Urinary bladder (tissue), 4 donors: Measurements from ENCODE around the gene SLC46A3. TPM values are rescaled to one million over a fixed set of nuclear protein-coding genes. Genes with fewer than 3 reads are reported as not detected.

Experiments used
- DNase-seq: peaks from one replicate; pipeline ENCODE4 v3.0.0-alpha.2; 2015; ENCODE audit errors: extremely low spot score
- H3K27ac ChIP-seq: one replicate; pipeline ENCODE4 v1.5.1; 2013; ENCODE audit warnings: low read depth, mild to moderate bottlenecking, moderate library complexity
- H3K36me3 ChIP-seq: one replicate; pipeline ENCODE4 v1.6.1; 2013; ENCODE audit warnings: mild to moderate bottlenecking, moderate library complexity; ENCODE audit not compliant: insufficient read depth
- H3K4me1 ChIP-seq: one replicate; pipeline ENCODE4 v1.6.1; 2013; ENCODE audit warnings: mild to moderate bottlenecking, moderate library complexity; ENCODE audit not compliant: insufficient read depth
- H3K4me3 ChIP-seq: one replicate; pipeline ENCODE4 v1.5.1; 2013; ENCODE audit warnings: low read depth, low read length
- WGBS: extraction: QIAGEN DNeasy Blood & Tissue Kit; methylation state at CpG from one replicate; pipeline ENCODE4 v1.1.7; 2013; 5-methylcytosine and 5-hydroxymethylcytosine counted together
- polyA plus RNA-seq: library from polyadenylated mRNA; stranded (reverse); fragments of 200-250 nt; gene quantifications from one replicate; pipeline ENCODE4 v1.2.3, GENCODE V29; 2013
- total RNA-seq: library from RNA; depleted of rRNA; stranded (reverse); fragments of >200 nt; gene quantifications from one replicate; pipeline ENCODE4 v1.2.3, GENCODE V29; 2014
- donor health status: healthy with polysubstance abuse.
- donor health status: healthy.

Gene SLC46A3
- total RNA-seq (6.5 TPM), polyA plus RNA-seq (11.3 TPM)

GRCh38 chr13:28718543-28719226 lies at the start of gene SLC46A3:
Gene SLC46A3, minus strand, starts transcription at chr13:28718970. Its CDS starts 972 bp downstream, at chr13:28717998.
- Histone ChIP-seq H3K4me1 (no peaks in the 10 kb centered on the region), H3K27ac (peak within 1 kb of the TSS; percentile 79), H3K4me3 (peak within 1 kb of the TSS; percentile 60), H3K36me3 (peaks cover 1% of the 10 kb centered on the region)
- peak; percentile 80 for DNase-seq
- WGBS = under 1% methylated on average over 78 of the region's 78 CpGs

- H3K27ac ChIP-seq = no peak overlapping the region
- no peaks in the 10 kb centered on the region for H3K36me3 ChIP-seq
- DNase-seq = no peak
- 87% methylated on average over 4 of the region's 4 CpGs for WGBS
- H3K4me1 ChIP-seq = no peaks in the 10 kb centered on the region
- no peak overlapping the region for H3K4me3 ChIP-seq
Observed at GRCh38 chr13:28763887-28764286, 45.1 kb upstream of the SLC46A3 start.

- H3K36me3 ChIP-seq = no peaks in the 10 kb centered on the region
- 61% methylated on average over 4 of the region's 4 CpGs for WGBS
- H3K4me1 ChIP-seq = no peaks in the 10 kb centered on the region
- no peak overlapping the region for H3K4me3 ChIP-seq
- no peak for DNase-seq
- H3K27ac ChIP-seq = no peak overlapping the region
Observed at GRCh38 chr13:28761586-28761985, 42.8 kb upstream of the SLC46A3 start.

- H3K27ac ChIP-seq = no peak overlapping the region
- DNase-seq = no peak
- no peak overlapping the region for H3K4me3 ChIP-seq
- WGBS = 32% methylated on average over 5 of the region's 5 CpGs
- no peaks in the 10 kb centered on the region for H3K4me1 ChIP-seq
- no peaks in the 10 kb centered on the region for H3K36me3 ChIP-seq
Observed at GRCh38 chr13:28755546-28755870, 36.7 kb upstream of the SLC46A3 start.

GRCh38 chr13:28754698-28755545 lies 36.2 kb upstream of the SLC46A3 start:
- peak; percentile 14 for DNase-seq
- WGBS = 57% methylated on average over 32 of the region's 32 CpGs

GRCh38 chr13:28753946-28754345 lies 35.2 kb upstream of the SLC46A3 start:
- Histone ChIP-seq H3K4me3 (no peak overlapping the region), H3K4me1 (no peaks in the 10 kb centered on the region), H3K27ac (no peak overlapping the region), H3K36me3 (no peaks in the 10 kb centered on the region)
- 93% methylated on average over 3 of the region's 3 CpGs for WGBS
- no peak for DNase-seq

More at GRCh38 chr13:28754698-28755545, 36.2 kb upstream of the SLC46A3 start:
- Histone ChIP-seq H3K4me3 (peak overlapping the region; percentile 8), H3K4me1 (no peaks in the 10 kb centered on the region), H3K27ac (no peak overlapping the region), H3K36me3 (no peaks in the 10 kb centered on the region)

GRCh38 chr13:28753208-28753892 lies 34.6 kb upstream of the SLC46A3 start:
- no peak overlapping the region for H3K27ac ChIP-seq
- no peak for DNase-seq

GRCh38 chr13:28751175-28751960 lies 32.6 kb upstream of the SLC46A3 start:
- 70% methylated on average over 7 of the region's 7 CpGs for WGBS
- Histone ChIP-seq H3K36me3 (no peaks in the 10 kb centered on the region), H3K4me1 (no peaks in the 10 kb centered on the region), H3K27ac (no peak overlapping the region), H3K4me3 (no peak overlapping the region)
- DNase-seq = no peak

More at GRCh38 chr13:28753208-28753892, 34.6 kb upstream of the SLC46A3 start:
- no peak overlapping the region for H3K4me3 ChIP-seq
- H3K36me3 ChIP-seq = no peaks in the 10 kb centered on the region
- H3K4me1 ChIP-seq = no peaks in the 10 kb centered on the region
- 45% methylated on average over 5 of the region's 5 CpGs for WGBS

GRCh38 chr13:28750187-28751045 lies 31.6 kb upstream of the SLC46A3 start:
- H3K4me3 ChIP-seq = no peak overlapping the region
- no peaks in the 10 kb centered on the region for H3K36me3 ChIP-seq
- H3K4me1 ChIP-seq = no peaks in the 10 kb centered on the region
- WGBS = 56% methylated on average over 5 of the region's 5 CpGs
- no peak for DNase-seq
- H3K27ac ChIP-seq = no peak overlapping the region

GRCh38 chr13:28747851-28748250 lies 29.1 kb upstream of the SLC46A3 start:
- Histone ChIP-seq H3K36me3 (no peaks in the 10 kb centered on the region), H3K4me1 (no peaks in the 10 kb centered on the region), H3K27ac (no peak overlapping the region), H3K4me3 (no peak overlapping the region)
- 73% methylated on average over 1 of the region's 1 CpG for WGBS
- DNase-seq = no peak

GRCh38 chr13:28746287-28746612 lies 27.5 kb upstream of the SLC46A3 start:
- no peak for DNase-seq
- Histone ChIP-seq H3K36me3 (no peaks in the 10 kb centered on the region), H3K27ac (no peak overlapping the region), H3K4me3 (no peak overlapping the region), H3K4me1 (no peaks in the 10 kb centered on the region)
- 53% methylated on average over 4 of the region's 4 CpGs for WGBS

GRCh38 chr13:28744656-28745055 lies 25.9 kb upstream of the SLC46A3 start:
- no peaks in the 10 kb centered on the region for H3K4me1 ChIP-seq
- H3K27ac ChIP-seq = no peak overlapping the region
- no peak for DNase-seq
- 82% methylated on average over 6 of the region's 6 CpGs for WGBS
- H3K4me3 ChIP-seq = no peak overlapping the region
- no peaks in the 10 kb centered on the region for H3K36me3 ChIP-seq
